ENCODE measurements around the gene ZNF214.

Gene ZNF214

GRCh38 chr11:7020183-7020917, at the start of gene ZNF214, which contains the start of gene NLRP14:
Gene ZNF214, minus strand, starts transcription at chr11:7020346. Its CDS starts 17,511 bp downstream, at chr11:7002835.
Gene NLRP14, plus strand, starts transcription at chr11:7020479. Its CDS starts 18,108 bp downstream, at chr11:7038587.
- DNase-seq: peak; percentile 56 to 70 (median 69)

GRCh38 chr11:7062534-7062933, 42.4 kb upstream of the ZNF214 start:
- no peak for DNase-seq

GRCh38 chr11:7060868-7061267, 40.7 kb upstream of the ZNF214 start:
- DNase-seq: no peak

GRCh38 chr11:7057641-7058040, 37.5 kb upstream of the ZNF214 start:
- no peak for DNase-seq

GRCh38 chr11:7056828-7057513, 36.8 kb upstream of the ZNF214 start:
- DNase-seq: peak; percentile 1 to 53 (median 32)

- DNase-seq: no peak
Measured at GRCh38 chr11:7050191-7050590, 30.0 kb upstream of the ZNF214 start.

GRCh38 chr11:7046474-7047175, 26.5 kb upstream of the ZNF214 start:
- no peak for DNase-seq

- no peak for DNase-seq
Measured at GRCh38 chr11:7034019-7034418, 13.9 kb upstream of the ZNF214 start.

GRCh38 chr11:7032692-7033091, 12.5 kb upstream of the ZNF214 start:
- DNase-seq: no peak

GRCh38 chr11:7031471-7031871, 11.3 kb upstream of the ZNF214 start:
- no peak for DNase-seq

GRCh38 chr11:7030836-7031235, 10.7 kb upstream of the ZNF214 start:
- DNase-seq: no peak

GRCh38 chr11:7028141-7028540, 8.0 kb upstream of the ZNF214 start:
- DNase-seq: no peak

- DNase-seq: no peak
Measured at GRCh38 chr11:7021318-7021717, 1.2 kb upstream of the ZNF214 start.

GRCh38 chr11:7019500-7020182, 505 bp downstream of the ZNF214 start:
- DNase-seq: peak in 2 of 3 donors; percentile 3 to 6

GRCh38 chr11:7016011-7016410, 4.1 kb downstream of the ZNF214 start:
- no peak for DNase-seq

GRCh38 chr11:7014118-7014517, 6.0 kb downstream of the ZNF214 start:
- no peak for DNase-seq

GRCh38 chr11:7004482-7004881, 15.7 kb downstream of the ZNF214 start:
- peak; percentile 79 to 90 (median 87) for DNase-seq

- no peak for DNase-seq
Measured at GRCh38 chr11:6995703-6996102, 24.4 kb downstream of the ZNF214 start.

GRCh38 chr11:6992457-6993417, 27.4 kb downstream of the ZNF214 start:
- DNase-seq: no peak

- no peak for DNase-seq
Measured at GRCh38 chr11:6992026-6992425, 28.1 kb downstream of the ZNF214 start.

GRCh38 chr11:6991227-6991626, 28.9 kb downstream of the ZNF214 start:
- no peak for DNase-seq

GRCh38 chr11:6988506-6988905, 31.6 kb downstream of the ZNF214 start:
- no peak for DNase-seq
